Astrocyte of the cerebellum (primary cell): ENCODE data around the gene TMEM82.

Experiments used
- DNase-seq: peaks from one replicate; pipeline ENCODE4 v3.0.0-alpha.2; 2011; ENCODE audit warnings: low read depth
- H3K4me3 ChIP-seq: 2 replicates; pipeline ENCODE4 v1.5.1; 2011; ENCODE audit warnings: mild to moderate bottlenecking, low read depth, low read length, moderate library complexity
- CTCF ChIP-seq: IDR thresholded peaks from 2 replicates; pipeline ENCODE4 v1.5.1; 2012; ENCODE audit warnings: low read length, low read depth, moderate library complexity, mild to moderate bottlenecking; ENCODE audit errors: missing control alignments
- in situ Hi-C: cut with HindIII; loops from 2 replicates; pipeline ENCODE4 v1.10.0; 2017; ENCODE audit warnings: low sequenced_read_pairs

TMEM82 gene

GRCh38 chr1:15702722-15703550, 39.4 kb upstream of the TMEM82 start:
- no peak overlapping the region for H3K4me3 ChIP-seq
- TF ChIP-seq CTCF, result no peak
- no peak for DNase-seq
- in situ Hi-C loops, result no loop called here

GRCh38 chr1:15703562-15703961, 38.7 kb upstream of the TMEM82 start:
- no peak overlapping the region for H3K4me3 ChIP-seq
- TF ChIP-seq CTCF, result no peak
- peak; percentile 62 for DNase-seq
- in situ Hi-C loops, result no loop called here

- DNase-seq, result no peak
Measured at GRCh38 chr1:15704526-15705183, 37.6 kb upstream of the TMEM82 start.

GRCh38 chr1:15705184-15705566, 37.1 kb upstream of the TMEM82 start:
- H3K4me3 ChIP-seq, result no peak overlapping the region
- TF ChIP-seq CTCF, result no peak
- no peak for DNase-seq
- in situ Hi-C loops, result no loop called here

More at GRCh38 chr1:15704526-15705183, 37.6 kb upstream of the TMEM82 start:
- TF ChIP-seq CTCF, result no peak
- no peak overlapping the region for H3K4me3 ChIP-seq
- in situ Hi-C loops, result no loop called here

GRCh38 chr1:15706751-15707150, 35.5 kb upstream of the TMEM82 start:
- H3K4me3 ChIP-seq, result no peak overlapping the region
- TF ChIP-seq CTCF, result no peak
- DNase-seq, result no peak
- in situ Hi-C loops, result no loop called here

GRCh38 chr1:15707239-15707925, 34.9 kb upstream of the TMEM82 start:
- no peak for DNase-seq
- in situ Hi-C loops, result no loop called here
- H3K4me3 ChIP-seq, result no peak overlapping the region
- TF ChIP-seq CTCF, result no peak
